GM18511 (cell line): Measurements from ENCODE around the gene DSC2.
"Not testable (repeated sequence)": the region's sequence is repeated elsewhere in the genome, so short reads cannot be mapped to it uniquely, and the experiment has no call there.

Source experiments
- ATAC-seq: cut with Tn5 transposase; IDR thresholded peaks from one replicate; pipeline ENCODE4 v1.9.1; 2021; ENCODE audit warnings: mild to moderate bottlenecking, moderate library complexity; ENCODE audit not compliant: unreplicated experiment

Gene DSC2

DNA sequence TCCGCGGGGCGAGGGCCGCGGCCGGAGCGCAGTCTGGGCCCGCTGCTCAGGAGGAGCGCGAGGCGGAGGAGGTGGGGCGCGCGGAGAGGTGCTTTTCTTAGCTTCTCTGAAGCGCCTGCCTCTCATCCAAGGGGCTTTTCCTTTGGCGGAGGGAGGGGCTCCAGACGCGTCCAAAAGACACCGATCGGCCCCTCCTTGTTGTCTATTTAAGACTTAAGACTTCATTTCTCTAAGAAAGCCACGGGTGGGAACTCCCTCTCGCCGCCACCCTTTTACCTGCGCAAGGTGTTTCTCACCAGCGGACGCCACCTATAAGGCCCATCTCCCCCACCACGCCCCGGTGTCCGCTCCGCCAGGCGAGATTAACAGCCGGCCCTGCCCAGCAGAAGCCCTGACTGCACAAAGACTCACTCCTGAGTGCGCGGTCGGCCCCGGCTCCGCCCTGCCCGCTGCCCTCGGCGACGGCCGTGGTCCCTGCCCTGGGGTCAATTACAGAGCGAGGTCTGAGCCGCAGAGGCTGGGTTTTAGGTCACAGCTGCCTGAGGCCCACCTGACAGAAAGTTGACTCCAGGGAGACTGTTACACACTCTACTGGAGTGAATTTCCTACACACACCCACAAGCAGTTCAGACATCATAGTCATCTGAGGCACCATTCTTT, at the start of gene DSC2:
Gene DSC2 (minus strand): TSS at position 397 of the 660 bp plus-strand sequence. CDS start 450 bp downstream, outside the sequence.
- ATAC-seq: no peak

DNA sequence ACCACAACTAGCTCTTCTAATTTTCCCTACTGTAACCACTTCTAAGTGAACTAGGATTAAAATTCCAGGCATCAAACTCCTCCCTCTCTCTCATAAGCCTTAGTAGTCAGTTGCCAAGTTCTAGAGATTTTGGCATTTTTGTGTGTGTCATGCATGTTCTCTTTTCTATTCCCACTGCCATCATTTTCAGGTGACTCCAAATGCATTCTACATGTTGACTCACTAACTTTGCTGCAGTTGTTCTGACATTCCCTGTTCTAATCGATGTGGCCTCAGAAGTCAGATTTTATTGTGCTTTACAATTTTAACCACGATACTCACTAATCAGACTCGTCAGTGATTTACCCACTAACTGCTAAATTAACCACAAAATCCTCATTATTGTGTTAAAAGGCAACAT, 47.1 kb upstream of the DSC2 start:
- no peak for ATAC-seq

DNA sequence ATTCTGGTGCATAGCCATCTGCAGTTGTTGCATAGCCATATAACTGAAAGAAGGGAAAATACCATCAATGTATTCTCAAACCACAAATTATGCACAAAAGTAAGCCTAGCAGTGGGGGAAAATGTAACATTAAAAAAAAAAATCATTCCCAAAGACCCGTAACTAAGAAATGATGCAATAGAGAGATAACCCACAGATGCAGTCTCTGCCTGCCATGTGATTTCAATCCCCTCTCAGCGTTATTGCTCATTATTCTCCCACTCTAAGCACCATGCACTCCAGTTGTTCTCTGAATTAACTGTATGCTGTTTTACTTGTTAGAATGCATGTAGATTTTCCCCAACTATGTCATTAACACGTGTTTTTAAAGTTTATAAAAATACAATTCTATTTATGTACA, 46.4 kb upstream of the DSC2 start:
- no peak for ATAC-seq

DNA sequence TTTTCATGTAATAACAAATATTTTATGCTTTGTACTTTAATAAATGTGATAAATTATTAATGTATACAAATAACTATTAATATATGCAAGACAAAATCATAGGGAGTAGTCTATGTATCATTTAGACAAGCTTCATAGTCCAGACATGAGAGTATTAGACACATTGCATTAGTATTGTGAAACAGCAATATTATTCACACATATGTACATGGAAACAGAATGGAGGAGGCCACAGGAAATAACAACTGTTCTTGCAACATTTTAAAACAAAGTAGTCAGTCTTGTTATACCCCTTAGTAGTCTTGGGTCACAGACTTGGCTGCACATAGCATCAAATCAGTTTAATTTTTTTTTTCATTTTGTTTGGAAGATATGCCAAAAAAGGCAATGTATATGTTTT, 44.6 kb upstream of the DSC2 start:
- ATAC-seq: no peak

DNA sequence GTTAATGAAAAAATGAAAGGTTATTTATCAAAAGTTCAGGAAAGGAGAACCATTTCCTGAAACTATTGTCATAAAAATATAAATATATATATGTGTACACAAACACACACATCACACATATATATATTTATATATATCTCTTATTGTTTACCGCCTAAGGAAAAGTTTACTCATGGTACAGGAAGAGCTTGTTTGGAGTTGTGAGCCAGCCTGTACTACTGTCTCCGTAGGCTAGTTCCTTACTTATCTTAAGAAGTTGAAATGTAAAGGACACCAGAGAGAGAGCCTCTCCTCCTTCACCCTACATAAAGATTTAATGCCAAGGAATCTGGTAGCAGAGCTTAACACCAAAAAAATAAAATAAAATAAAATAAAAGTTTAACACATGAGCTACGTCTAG, 40.8 kb upstream of the DSC2 start:
- no peak for ATAC-seq

DNA sequence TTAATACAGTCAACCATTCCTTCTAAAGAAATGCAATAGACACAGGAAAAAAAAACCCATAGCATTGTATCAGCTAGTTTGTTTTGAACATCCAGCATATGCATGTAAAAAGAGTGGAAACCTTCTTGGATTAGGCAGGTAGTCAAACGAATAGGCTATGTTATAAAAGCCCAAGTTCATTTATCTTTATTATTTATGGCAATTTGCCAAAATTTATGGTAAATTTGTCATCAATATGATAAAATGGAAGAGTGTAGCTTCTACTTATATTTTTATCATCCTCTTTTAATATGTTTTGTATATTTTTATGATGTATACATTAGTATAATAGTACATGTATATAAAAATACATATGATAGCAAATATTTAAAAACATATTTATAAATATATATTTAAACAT, 36.5 kb upstream of the DSC2 start:
- ATAC-seq: no peak

DNA sequence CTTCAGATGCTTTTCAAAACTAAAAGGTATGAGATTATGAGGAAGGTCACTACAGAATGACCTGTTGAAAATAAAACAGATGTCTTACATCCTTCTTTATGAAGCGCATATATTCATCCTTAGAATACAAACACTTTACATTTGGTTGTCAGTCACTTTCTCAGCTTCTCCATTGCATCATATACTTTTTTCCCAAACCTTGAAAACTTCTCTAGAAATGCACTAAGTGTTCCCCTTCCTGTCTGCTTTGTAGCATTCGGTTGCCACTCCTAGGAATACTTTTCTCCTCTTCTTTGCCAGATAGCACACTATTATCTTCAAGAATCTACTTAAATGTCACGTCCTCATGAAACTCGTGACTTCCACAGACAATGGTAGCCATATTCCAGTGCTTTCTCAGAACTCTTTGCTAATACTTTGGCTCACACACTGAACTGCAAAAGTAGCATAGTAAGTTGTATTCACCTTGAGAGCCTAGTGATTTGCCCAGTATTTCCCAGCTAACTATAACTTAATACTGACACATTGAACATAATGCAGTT, 32.8 kb upstream of the DSC2 start:
- no peak for ATAC-seq

DNA sequence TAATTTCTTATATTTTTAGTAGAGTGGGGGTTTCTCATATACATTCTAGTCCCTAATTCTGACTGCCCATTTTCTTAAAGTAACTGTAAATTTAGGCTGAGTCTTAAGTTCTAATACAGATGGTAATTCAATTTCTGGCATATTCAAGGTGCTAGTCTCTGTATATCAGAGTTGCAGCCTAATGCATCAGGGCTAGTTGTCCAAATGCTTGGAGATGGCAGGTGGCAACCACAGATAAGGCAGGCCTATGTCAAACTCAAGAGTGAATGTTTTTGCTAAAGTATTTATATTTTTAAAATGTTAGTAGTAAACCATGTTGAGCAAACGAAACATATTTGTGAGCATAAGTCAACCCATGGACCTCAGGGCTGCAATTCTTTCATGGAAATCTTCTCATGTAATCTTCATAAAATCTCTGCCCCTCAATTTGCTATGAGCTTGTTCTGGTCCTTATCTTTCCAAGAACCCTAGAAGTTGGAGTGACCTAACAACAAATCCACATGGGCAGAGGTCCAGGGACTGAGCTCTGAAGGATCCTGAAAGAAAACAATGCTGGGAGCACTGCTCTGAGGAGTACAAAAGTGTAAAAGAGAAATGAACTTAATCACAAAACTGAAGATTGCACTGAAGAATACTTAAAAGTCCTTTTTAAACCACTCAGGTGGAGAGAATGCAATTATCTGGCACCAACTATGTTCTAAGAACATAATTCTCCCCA, 27.3 kb upstream of the DSC2 start:
- ATAC-seq: no peak

DNA sequence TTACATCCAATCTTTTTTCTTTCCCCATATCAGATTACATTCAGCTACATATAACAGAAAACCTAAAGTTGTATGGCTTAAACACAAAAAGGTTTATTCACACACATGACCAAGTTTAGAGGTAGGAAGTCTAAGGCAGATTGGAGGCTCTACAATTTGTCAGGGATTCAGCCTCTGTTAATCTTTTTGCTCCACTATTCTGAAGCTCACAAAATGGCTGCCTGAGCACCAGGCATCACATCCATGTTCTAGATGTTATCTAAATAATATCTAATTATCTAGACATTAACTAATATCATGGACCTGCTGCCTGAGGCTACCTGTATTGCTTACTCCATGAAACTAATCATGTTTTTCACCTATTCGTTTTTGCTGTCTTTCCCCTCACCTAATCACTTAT, 23.7 kb upstream of the DSC2 start:
- ATAC-seq: no peak

DNA sequence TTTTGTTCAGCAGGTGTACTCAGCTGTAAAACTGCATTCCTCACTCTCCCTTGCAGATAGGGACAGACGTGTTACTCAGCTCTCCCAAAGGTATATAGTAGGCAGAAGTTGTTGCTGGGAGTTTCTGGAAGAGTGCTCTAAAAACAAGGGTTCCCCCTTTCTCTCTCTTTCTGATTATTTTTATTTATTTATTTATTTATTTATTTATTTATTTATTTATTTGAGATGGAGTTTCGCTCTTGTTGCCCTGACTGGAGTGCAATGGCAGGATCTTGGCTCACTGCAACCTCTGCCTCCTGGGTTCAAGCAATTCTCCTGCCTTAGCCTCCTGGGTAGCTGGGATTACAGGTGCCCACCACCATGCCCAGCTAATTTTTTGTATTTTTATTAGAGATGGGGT, 20.9 kb upstream of the DSC2 start:
- not testable (repeated sequence) for ATAC-seq

DNA sequence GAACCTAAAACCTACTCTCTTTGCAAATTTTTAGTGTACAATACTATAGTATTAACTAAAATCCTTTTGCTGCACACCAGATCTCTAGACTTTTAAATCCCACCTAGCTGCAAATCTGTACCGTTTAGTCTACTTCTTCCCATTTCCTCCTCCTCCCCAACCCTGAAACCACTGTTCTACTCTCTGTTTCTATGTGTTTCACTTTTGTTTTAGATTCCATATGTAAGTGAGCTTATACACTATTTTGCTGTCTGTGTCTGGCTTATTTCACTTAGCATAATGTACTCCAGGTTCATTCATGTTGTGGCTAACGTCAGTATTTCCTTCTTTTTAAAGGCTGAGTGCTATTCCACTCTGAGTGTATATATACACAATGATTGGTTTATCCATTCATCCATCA, 18.4 kb upstream of the DSC2 start:
- ATAC-seq: no peak

DNA sequence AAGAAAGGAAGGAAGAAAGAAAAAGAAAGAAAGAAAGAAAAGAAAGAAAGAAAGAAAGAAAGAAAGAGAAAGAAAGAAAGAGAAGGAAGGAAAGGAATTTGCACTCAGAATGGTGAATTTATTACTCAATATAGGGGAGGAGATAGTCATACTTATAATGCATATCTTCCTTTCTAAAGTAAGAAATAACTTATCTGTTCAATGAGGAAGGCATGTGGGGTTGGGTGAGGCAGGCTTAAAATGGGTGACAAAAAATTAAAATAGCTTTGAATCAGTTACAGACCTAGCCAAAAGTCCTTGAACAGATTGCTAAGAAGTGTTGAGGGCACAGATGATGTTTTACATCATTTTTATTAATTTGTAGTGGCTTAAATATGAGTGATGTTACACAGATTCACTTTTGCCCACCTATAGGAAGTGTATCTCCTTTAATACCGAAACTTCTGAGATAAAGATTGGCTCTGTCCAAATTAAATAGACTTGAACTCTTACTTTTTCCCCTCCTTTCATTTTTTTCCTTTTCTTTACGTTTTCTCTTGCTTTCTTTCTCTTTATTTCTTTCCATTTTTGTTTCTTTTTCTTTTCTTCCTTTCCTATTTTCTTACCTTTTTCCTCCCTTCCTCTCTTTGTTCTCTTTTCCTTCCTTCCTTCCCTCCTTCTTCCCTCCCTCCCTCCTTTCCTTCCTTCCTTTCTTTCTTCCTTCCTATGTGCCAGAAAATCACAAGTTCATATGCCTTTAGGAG, 14.8 kb upstream of the DSC2 start:
- ATAC-seq: no peak

DNA sequence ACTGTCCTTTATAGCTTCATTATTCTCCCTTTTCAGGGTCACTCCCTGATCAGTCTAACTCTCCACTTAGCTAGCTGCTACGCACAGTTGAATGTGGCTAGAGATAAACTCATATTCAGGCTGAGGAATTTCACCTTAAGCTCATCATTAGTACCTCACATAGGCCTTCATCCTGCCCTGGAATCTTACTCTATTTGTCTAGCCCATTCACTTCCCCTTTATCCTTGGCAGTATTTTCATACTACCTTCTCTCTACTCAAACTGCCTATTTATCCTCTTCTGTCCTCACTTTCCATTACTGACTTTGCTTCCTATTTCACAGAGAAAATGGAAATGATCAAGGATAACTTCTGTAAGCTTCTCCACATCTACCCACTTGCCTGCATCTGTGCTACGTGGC, 10.6 kb upstream of the DSC2 start:
- no peak for ATAC-seq

DNA sequence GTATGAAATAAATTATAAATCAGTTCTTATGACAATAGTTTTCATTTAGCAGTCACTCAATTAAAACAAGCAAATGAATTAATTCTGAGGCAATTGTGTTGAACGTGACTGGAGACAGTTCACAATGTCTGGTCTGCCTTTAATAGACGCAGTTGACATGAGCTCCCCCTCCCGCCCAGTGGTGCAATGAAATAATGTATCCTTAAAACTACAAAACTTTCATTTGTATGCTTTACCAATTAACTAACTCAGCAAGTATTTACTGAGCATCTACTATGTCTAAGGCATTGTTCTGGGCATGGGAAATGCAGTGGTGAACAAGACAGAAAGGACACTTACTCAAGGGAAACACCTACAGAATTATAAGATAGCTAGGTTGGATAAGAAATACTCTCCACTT, 3.5 kb upstream of the DSC2 start:
- ATAC-seq: no peak

DNA sequence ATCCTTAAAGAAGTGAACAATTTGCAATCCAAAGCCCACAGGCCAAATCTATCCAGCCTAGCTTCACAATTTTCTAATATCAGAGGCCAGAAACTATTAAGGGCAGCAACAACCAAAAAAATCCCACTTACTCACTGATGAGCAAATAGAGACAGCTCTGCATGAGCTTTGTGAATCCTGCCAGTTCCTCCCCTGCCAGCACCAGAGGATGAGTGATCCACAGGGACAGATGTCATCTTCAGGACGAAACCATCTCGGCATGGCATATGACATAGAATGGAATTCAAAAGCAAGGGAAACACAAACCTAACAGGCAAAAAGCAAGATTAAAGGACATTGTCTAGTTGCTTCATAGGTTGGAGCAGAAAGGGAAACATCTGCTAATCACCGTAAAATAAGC, 2.2 kb upstream of the DSC2 start:
- ATAC-seq: no peak

DNA sequence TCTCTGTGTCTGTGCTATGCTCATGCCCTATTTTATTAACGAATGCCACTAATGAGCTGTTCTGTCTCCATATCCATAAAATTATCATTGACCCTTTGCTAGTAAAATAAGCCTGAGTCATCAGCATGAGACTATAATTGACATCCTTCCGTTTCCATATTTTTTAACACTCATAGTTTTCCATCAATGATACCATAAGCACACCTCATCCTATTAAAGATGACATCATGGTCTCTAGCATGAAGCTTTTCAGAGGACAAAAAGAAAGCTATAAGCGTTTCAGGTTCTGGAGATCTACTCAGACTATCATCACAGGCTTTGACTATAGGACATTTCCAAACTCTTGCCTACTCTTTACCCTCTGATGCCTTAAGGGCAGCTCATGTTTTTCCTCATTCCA, 1.2 kb upstream of the DSC2 start:
- no peak for ATAC-seq

DNA sequence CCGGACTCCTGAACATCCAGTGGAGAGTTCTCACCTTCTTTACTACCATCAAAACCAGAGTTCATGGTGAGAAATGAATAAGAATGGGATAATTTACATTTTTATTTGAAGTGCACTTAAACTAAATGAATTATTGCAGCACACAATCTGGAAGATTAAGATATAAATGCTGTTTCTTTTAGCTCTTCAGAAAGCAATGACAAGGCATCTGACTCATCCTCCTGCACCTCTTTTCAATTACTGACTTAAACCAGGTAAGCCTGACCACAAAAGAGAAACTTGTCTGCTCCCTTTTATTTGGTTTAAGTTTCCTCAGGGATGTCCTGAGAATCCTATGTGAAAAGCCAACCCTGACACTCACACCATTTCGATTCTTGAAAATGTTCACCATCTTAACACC, 720 bp upstream of the DSC2 start:
- ATAC-seq: no peak

DNA sequence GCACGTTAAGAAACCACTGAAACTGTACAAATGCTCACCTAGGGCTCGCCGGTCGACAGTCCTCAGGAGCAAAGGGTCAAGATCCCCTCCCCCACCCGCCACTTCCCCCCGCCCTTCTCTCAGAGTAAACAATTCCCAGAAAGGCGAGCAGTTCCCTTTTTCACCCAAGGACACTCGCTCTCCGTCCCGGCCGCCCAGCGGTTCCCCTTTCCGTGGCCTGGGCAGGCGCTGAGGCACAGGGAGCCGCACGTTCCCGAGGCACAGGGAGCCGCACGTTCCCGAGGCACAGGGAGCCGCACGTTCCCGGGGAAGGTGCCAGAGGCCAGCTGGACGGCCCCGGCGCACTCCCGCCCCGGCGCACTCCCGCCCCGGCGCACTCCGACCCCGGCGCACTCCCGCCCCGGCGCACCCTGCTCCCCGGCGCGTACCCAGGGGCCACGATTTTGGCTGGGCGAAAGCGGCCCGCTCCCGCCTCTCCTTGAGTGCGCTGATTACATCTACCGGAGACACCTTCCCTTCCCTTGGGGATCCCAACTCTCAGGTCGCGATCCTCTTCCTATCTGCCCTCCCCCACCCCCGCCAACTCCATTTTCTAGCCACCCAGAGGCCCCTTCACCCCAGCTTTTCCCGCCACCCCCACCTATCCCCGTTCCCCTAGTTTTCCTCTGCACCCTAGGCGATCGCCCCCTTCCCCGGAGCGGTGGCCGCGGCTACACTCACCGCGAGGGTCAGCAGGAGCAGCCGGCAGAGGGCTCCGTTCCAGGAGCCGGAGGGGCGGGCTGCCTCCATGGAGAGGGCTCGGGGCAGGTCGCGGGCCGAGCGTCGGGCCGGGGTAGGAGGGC, 817 bp downstream of the DSC2 start:
- no peak for ATAC-seq

DNA sequence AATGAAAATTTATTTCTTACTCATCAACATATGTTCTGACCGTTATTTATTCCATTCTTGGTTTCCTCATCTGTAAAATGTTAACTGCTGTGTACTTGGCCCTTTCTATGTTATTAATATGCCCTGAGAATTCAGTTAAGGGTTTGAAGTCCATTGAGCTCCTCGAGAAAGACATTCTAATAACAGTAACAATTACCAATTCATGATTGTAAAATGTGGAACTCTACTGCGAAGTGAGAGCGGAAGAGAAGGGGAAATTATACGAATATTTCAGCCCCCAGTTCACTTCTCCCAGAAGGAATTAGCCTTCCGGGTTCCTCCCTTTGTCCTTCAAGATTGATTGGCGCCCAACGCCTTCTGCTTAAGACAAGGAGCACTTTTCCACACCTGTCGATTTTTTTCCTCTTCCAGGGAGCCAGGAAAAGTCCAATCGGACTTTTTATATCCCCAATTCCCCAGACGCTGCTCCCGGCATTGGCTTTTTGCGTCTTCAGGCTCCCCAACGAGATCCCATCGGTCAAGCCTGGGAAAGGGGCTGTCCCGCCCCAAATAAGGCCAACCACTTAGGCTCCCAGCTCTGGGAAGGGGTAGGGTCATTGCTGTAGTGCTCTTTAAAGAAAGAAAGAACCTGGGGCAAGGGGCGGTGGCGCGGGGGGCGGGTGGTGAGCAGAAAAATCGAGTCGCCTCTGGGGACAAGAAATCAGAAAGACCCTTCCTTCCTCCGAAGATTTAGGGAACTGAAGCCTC, 1.6 kb downstream of the DSC2 start:
- ATAC-seq: no peak
